HCT116 (cell line): ENCODE data around the gene CCDC88C. TPM values are rescaled to one million over a fixed set of nuclear protein-coding genes. Genes with fewer than 3 reads are reported as not detected.

Experiments used
- ATAC-seq: fragments of 200-7000 bp; cut with Tn5 transposase; 2 replicates; pipeline ENCODE4 v1.9.1; 2020; ENCODE audit warnings: mild to moderate bottlenecking, moderate library complexity
- BruUV-seq: library from RNA; stranded (reverse); fragments of 400-500 nt; replicated peaks from 2 replicates; lab custom pipeline; 2021; lab: Mats Ljungman, UMichigan
- CTCF ChIA-PET: fragments of 300-600 bp; sonication (Branson Sonifier 250); formaldehyde crosslinking; loops from one replicate; lab custom pipeline; 2021; ENCODE audit warnings: antibody characterized with exemption; lab: Charles Lee
- POLR2A ChIA-PET: fragments of 300-600, 350-600 bp; sonication (Branson Sonifier 250); formaldehyde crosslinking; loops from one replicate; lab custom pipeline; 2021; ENCODE audit warnings: antibody characterized with exemption; lab: Charles Lee
- RAD21 ChIA-PET, 2 experiments: fragments of 300-600 bp; sonication (Branson Sonifier 250); formaldehyde crosslinking; loops; one replicate each; lab custom pipeline; 2023; ENCODE audit warnings: low total read pairs in 2 of 2; ENCODE audit not compliant: uncharacterized antibody in 2 of 2, unreplicated experiment in 2 of 2, low non-redundant PET in 1 of 2; lab: Charles Lee
- DNase-seq: peaks from one replicate; pipeline ENCODE4 v3.0.0-alpha.2; 2010; ENCODE audit warnings: low read depth, low spot score
- H2AFZ ChIP-seq: fragments of 200-600 bp; shearing (Covaris generic), sonication (generic); 2 replicates; pipeline ENCODE4 v1.6.1; 2017; ENCODE audit warnings: low read depth, mixed run types, mixed read lengths, antibody characterized with exemption, low read length; ENCODE audit not compliant: poor library complexity, severe bottlenecking
- H3K27ac ChIP-seq: 2 replicates; pipeline ENCODE4 v1.5.1; 2012; ENCODE audit warnings: low read depth, low read length
- H3K27me3 ChIP-seq: fragments of 200-600 bp; sonication (generic); 2 replicates; pipeline ENCODE4 v1.6.1; 2016; ENCODE audit warnings: mixed run types, low read length, mixed read lengths; ENCODE audit not compliant: insufficient read depth
- H3K36me3 ChIP-seq, 2 experiments: fragments of 200-500 bp in 1 of 2; fragments of 200-600 bp in 1 of 2; sonication (Bioruptor generic) in 1 of 2; sonication (generic) in 1 of 2; 2 replicates each; pipeline versions ENCODE4 v1.5.1 to v1.6.1; 2014 to 2016; ENCODE audit warnings: low read length in 2 of 2, inconsistent platforms in 1 of 2, mixed read lengths in 1 of 2, mixed run types in 1 of 2; ENCODE audit not compliant: insufficient read depth in 2 of 2, control insufficient read depth in 1 of 2
- H3K4me1 ChIP-seq, 2 experiments: fragments of 200-600 bp in 1 of 2; sonication (generic) in 1 of 2; 2 replicates each; pipeline versions ENCODE4 v1.5.1 to v1.6.1; 2012 to 2017; ENCODE audit warnings: low read length in 2 of 2, inconsistent platforms in 1 of 2, mild to moderate bottlenecking in 1 of 2, mixed read lengths in 1 of 2, mixed run types in 1 of 2, moderate library complexity in 1 of 2; ENCODE audit not compliant: insufficient read depth in 2 of 2, control insufficient read depth in 1 of 2
- H3K4me2 ChIP-seq: fragments of 200-600 bp; sonication (generic); 2 replicates; pipeline ENCODE4 v1.6.1; 2017; ENCODE audit warnings: mixed run types, low read length, mixed read lengths
- H3K4me3 ChIP-seq, 2 experiments: fragments of 200-600 bp in 1 of 2; sonication (generic) in 1 of 2; replicated peaks in 1 of 2; 2 replicates each; pipeline ENCODE4 v1.5.1; 2011 to 2016; ENCODE audit warnings: low read length in 2 of 2, control low read depth in 1 of 2, low read depth in 1 of 2, mild to moderate bottlenecking in 1 of 2, mixed read lengths in 1 of 2, mixed run types in 1 of 2
- H3K79me2 ChIP-seq: fragments of 200-600 bp; sonication (generic); 2 replicates; pipeline ENCODE4 v1.6.1; 2017; ENCODE audit warnings: mild to moderate bottlenecking, mixed run types, low read length, moderate library complexity, mixed read lengths; ENCODE audit not compliant: insufficient read depth
- H3K9ac ChIP-seq: fragments of 200-600 bp; sonication (generic); 2 replicates; pipeline ENCODE4 v1.6.1; 2016; ENCODE audit warnings: low read length, mixed read lengths
- H3K9me2 ChIP-seq: fragments of 200-600 bp; sonication (generic), shearing (Covaris generic); 2 replicates; pipeline ENCODE4 v1.6.1; 2017; ENCODE audit warnings: mixed run types, mild to moderate bottlenecking, moderate library complexity; ENCODE audit not compliant: insufficient read depth
- H3K9me3 ChIP-seq, 2 experiments: fragments of 200-500 bp in 1 of 2; fragments of 200-600 bp in 1 of 2; sonication (Bioruptor generic) in 1 of 2; sonication (generic) in 1 of 2; 2 replicates each; pipeline ENCODE4 v1.6.1; 2014 to 2017; ENCODE audit warnings: low read length in 2 of 2, mixed read lengths in 2 of 2, inconsistent platforms in 1 of 2, low read depth in 1 of 2, mild to moderate bottlenecking in 1 of 2, mixed run types in 1 of 2, moderate library complexity in 1 of 2; ENCODE audit not compliant: control insufficient read depth in 1 of 2, insufficient read depth in 1 of 2
- H4K20me1 ChIP-seq: fragments of 200-600 bp; sonication (generic), shearing (Covaris generic); 2 replicates; pipeline ENCODE4 v1.6.1; 2017; ENCODE audit warnings: mixed run types, mild to moderate bottlenecking, moderate library complexity; ENCODE audit not compliant: insufficient read depth
- CEBPB ChIP-seq: IDR thresholded peaks from 2 replicates; pipeline ENCODE4 v1.6.1; 2012; ENCODE audit warnings: low read depth
- CTCF ChIP-seq, 3 experiments: fragments of 200-600 bp in 1 of 3; sonication (generic) in 1 of 3; IDR thresholded peaks in 2 of 3; conservative IDR thresholded peaks in 1 of 3; 2 replicates each; pipeline ENCODE4 v1.5.1; 2012 to 2017; ENCODE audit warnings: low read depth in 2 of 3, low read length in 2 of 3, antibody characterized with exemption in 1 of 3, borderline replicate concordance in 1 of 3, control low read depth in 1 of 3, mild to moderate bottlenecking in 1 of 3, mixed read lengths in 1 of 3, mixed run types in 1 of 3, moderate library complexity in 1 of 3; ENCODE audit not compliant: insufficient read depth in 1 of 3
- EGR1 ChIP-seq: IDR thresholded peaks from 2 replicates; pipeline ENCODE4 v1.6.1; 2012; ENCODE audit warnings: low read depth
- EZH2phosphoT487 ChIP-seq: fragments of 200-600 bp; IDR thresholded peaks from 2 replicates; pipeline ENCODE4 v1.6.1; 2018; ENCODE audit warnings: antibody characterized with exemption, borderline replicate concordance
- RAD21 ChIP-seq: IDR thresholded peaks from 2 replicates; pipeline ENCODE4 v1.6.1; 2012; ENCODE audit warnings: low read depth, mild to moderate bottlenecking
- ZFX ChIP-seq: fragments of 450-650 bp; IDR thresholded peaks from 2 replicates; pipeline ENCODE4 v1.6.1; 2017
- ZNF274 ChIP-seq: fragments of 200-500 bp; sonication (Bioruptor generic); IDR thresholded peaks from 2 replicates; pipeline ENCODE4 v1.6.1; 2014; ENCODE audit warnings: mild to moderate bottlenecking, low read depth, low read length, inconsistent platforms
- intact Hi-C: fragments of 100-400 bp; cut with micrococcal nuclease; formaldehyde crosslinking; loops from 2 replicates; pipeline ENCODE4 v1.10.0; 2022
- total RNA-seq: library from RNA; stranded (reverse); gene quantifications from one replicate; pipeline ENCODE4 v1.2.1, GENCODE V29; 2021; ENCODE audit not compliant: unreplicated experiment
- TF ChIP-seq, protein P1 (sequence below): IDR thresholded peaks from 2 replicates; pipeline ENCODE4 v1.6.1; 2012
- TF ChIP-seq, protein P2 (sequence below): IDR thresholded peaks from 2 replicates; pipeline ENCODE4 v1.6.1; 2012
- TF ChIP-seq, protein P3 (sequence below): IDR thresholded peaks from 2 replicates; pipeline ENCODE4 v1.6.1; 2012; ENCODE audit warnings: low read depth
- TF ChIP-seq, protein P4 (sequence below): IDR thresholded peaks from 2 replicates; pipeline ENCODE4 v1.6.1; 2011; ENCODE audit warnings: mild to moderate bottlenecking, low read length, moderate library complexity; ENCODE audit not compliant: insufficient replicate concordance; ENCODE audit errors: extremely low read depth

Gene CCDC88C
- total RNA-seq, 1 experiment from 2014 or later = 20.8 TPM

GRCh38 chr14:91322623-91323022, 95.0 kb downstream of the CCDC88C start:
- CTCF ChIA-PET = interaction anchor here (1.0 kb wide), 1 partner anchor 589 kb away, joined by 9 read pairs; no protein-coding TSS in a partner anchor
- POLR2A ChIA-PET = no interaction called here
- H3K27me3 ChIP-seq = no peaks in the 10 kb centered on the region

More at GRCh38 chr14:91322623-91323022, 95.0 kb downstream of the CCDC88C start:
- Histone ChIP-seq H3K79me2 (no peaks in the 10 kb centered on the region), H3K4me2 (no peak overlapping the region), H4K20me1 (no peaks in the 10 kb centered on the region), H3K4me3 (no peak overlapping the region), H3K4me1 (peaks cover 3 to 4% of the 10 kb centered on the region in 2 experiments; a peak in 3 of 4 replicates), H3K9ac (no peak overlapping the region), H3K9me3 (no peaks in the 10 kb centered on the region), H3K36me3 (peaks cover 0 to 9% of the 10 kb centered on the region in 2 experiments; a peak in 2 of 4 replicates), H3K9me2 (no peaks in the 10 kb centered on the region), H3K27ac (no peak overlapping the region), H2AFZ (no peak overlapping the region)
- TF ChIP-seq CTCF (IDR thresholded peaks at IDR 0.05 in 2 of 3, conservative IDR thresholded peaks at IDR 0.05 in 1 of 3; ENCODE audit: borderline replicate concordance in 1 of 3, insufficient read depth in 1 of 3, low read depth in 2 of 3, low read length in 2 of 3) = no peak
- TF ChIP-seq, protein P1, sequence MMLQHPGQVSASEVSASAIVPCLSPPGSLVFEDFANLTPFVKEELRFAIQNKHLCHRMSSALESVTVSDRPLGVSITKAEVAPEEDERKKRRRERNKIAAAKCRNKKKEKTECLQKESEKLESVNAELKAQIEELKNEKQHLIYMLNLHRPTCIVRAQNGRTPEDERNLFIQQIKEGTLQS = no peak
- TF ChIP-seq ZNF274 = no peak
- TF ChIP-seq, protein P2, sequence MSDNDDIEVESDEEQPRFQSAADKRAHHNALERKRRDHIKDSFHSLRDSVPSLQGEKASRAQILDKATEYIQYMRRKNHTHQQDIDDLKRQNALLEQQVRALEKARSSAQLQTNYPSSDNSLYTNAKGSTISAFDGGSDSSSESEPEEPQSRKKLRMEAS = no peak
- TF ChIP-seq EGR1 = no peak
- TF ChIP-seq ZFX = no peak
- no peak for TF ChIP-seq CEBPB
- no peak for TF ChIP-seq RAD21
- no peak for TF ChIP-seq EZH2phosphoT487
- TF ChIP-seq, protein P3, sequence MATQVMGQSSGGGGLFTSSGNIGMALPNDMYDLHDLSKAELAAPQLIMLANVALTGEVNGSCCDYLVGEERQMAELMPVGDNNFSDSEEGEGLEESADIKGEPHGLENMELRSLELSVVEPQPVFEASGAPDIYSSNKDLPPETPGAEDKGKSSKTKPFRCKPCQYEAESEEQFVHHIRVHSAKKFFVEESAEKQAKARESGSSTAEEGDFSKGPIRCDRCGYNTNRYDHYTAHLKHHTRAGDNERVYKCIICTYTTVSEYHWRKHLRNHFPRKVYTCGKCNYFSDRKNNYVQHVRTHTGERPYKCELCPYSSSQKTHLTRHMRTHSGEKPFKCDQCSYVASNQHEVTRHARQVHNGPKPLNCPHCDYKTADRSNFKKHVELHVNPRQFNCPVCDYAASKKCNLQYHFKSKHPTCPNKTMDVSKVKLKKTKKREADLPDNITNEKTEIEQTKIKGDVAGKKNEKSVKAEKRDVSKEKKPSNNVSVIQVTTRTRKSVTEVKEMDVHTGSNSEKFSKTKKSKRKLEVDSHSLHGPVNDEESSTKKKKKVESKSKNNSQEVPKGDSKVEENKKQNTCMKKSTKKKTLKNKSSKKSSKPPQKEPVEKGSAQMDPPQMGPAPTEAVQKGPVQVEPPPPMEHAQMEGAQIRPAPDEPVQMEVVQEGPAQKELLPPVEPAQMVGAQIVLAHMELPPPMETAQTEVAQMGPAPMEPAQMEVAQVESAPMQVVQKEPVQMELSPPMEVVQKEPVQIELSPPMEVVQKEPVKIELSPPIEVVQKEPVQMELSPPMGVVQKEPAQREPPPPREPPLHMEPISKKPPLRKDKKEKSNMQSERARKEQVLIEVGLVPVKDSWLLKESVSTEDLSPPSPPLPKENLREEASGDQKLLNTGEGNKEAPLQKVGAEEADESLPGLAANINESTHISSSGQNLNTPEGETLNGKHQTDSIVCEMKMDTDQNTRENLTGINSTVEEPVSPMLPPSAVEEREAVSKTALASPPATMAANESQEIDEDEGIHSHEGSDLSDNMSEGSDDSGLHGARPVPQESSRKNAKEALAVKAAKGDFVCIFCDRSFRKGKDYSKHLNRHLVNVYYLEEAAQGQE = no peak
- TF ChIP-seq, protein P4, sequence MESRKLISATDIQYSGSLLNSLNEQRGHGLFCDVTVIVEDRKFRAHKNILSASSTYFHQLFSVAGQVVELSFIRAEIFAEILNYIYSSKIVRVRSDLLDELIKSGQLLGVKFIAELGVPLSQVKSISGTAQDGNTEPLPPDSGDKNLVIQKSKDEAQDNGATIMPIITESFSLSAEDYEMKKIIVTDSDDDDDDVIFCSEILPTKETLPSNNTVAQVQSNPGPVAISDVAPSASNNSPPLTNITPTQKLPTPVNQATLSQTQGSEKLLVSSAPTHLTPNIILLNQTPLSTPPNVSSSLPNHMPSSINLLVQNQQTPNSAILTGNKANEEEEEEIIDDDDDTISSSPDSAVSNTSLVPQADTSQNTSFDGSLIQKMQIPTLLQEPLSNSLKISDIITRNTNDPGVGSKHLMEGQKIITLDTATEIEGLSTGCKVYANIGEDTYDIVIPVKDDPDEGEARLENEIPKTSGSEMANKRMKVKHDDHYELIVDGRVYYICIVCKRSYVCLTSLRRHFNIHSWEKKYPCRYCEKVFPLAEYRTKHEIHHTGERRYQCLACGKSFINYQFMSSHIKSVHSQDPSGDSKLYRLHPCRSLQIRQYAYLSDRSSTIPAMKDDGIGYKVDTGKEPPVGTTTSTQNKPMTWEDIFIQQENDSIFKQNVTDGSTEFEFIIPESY = no peak
- ATAC-seq = no peak
- RAD21 ChIA-PET = no interaction called here
- intact Hi-C loops = loop anchor here (1.0 to 2.0 kb wide), 2 partner anchors 97 to 588 kb away; no protein-coding TSS in a partner anchor
- DNase-seq = no peak
- BruUV-seq = no TSS peak
